H1 (cell line): ENCODE results near the gene DSG2. TPM values are rescaled to one million over a fixed set of nuclear protein-coding genes. Genes with fewer than 3 reads are reported as not detected.
A peak's percentile ranks its signal among the peaks of the same experiment; 100 is the strongest.

Experiments
- CTCF ChIA-PET: fragments of 300-600 bp; sonication (Branson Sonifier 250); formaldehyde crosslinking; loops from one replicate; lab custom pipeline; 2021; ENCODE audit not compliant: partially characterized antibody; lab: Charles Lee
- POLR2A ChIA-PET: fragments of 300-600 bp; sonication (Branson Sonifier 250); formaldehyde crosslinking; loops from one replicate; lab custom pipeline; 2021; ENCODE audit warnings: inconsistent platforms; ENCODE audit not compliant: partially characterized antibody; lab: Charles Lee
- DNase-seq, 2 experiments: peaks; one replicate each; pipeline versions ENCODE4 v3.0.0 to v3.0.0-alpha.2; 2010 to 2022; ENCODE audit warnings: low spot score in 2 of 2, low read depth in 1 of 2, mixed read lengths in 1 of 2
- FAIRE-seq: peaks from 2 replicates; lab custom pipeline; 2011; peaks lifted over from hg19 to GRCh38; lab: Jason Lieb, UNC
- H2AFZ ChIP-seq: 2 replicates; pipeline ENCODE4 v1.8.1; 2012; ENCODE audit warnings: low read length, inconsistent platforms
- H2AK5ac ChIP-seq: 2 replicates; pipeline ENCODE4 v1.6.1; 2013; ENCODE audit warnings: low read depth, low read length
- H2BK120ac ChIP-seq: replicated peaks from 2 replicates; pipeline ENCODE3; 2013; ENCODE audit warnings: low read depth, low read length, inconsistent platforms
- H2BK12ac ChIP-seq: 2 replicates; pipeline ENCODE4 v1.6.1; 2013; ENCODE audit warnings: low read depth, low read length
- H2BK15ac ChIP-seq: 2 replicates; pipeline ENCODE4 v1.6.1; 2013; ENCODE audit warnings: low read length
- H2BK20ac ChIP-seq: 2 replicates; pipeline ENCODE4 v1.6.1; 2013; ENCODE audit warnings: low read length
- H2BK5ac ChIP-seq: 2 replicates; pipeline ENCODE4 v1.6.1; 2013; ENCODE audit warnings: low read depth, low read length
- H3K14ac ChIP-seq: 2 replicates; pipeline ENCODE4 v1.6.1; 2013; ENCODE audit warnings: inconsistent platforms; ENCODE audit not compliant: insufficient read length
- H3K18ac ChIP-seq: 2 replicates; pipeline ENCODE4 v1.6.1; 2013; ENCODE audit warnings: low read length; ENCODE audit errors: extremely low read depth
- H3K23ac ChIP-seq: 2 replicates; pipeline ENCODE4 v1.6.1; 2013; ENCODE audit warnings: inconsistent platforms; ENCODE audit not compliant: insufficient read length
- H3K23me2 ChIP-seq: 2 replicates; pipeline ENCODE4 v1.6.1; 2013; ENCODE audit warnings: low read depth, low read length
- H3K27ac ChIP-seq: 2 replicates; pipeline ENCODE4 v1.6.1; 2011; ENCODE audit warnings: low read depth, low read length, inconsistent platforms
- H3K27me3 ChIP-seq, 4 experiments: replicated peaks in 1 of 4; 1 replicate in 1 of 4; 2 replicates in 3 of 4; pipeline versions ENCODE4 v1.6.1 to v1.8.1; 2011 to 2013; ENCODE audit warnings: low read length in 3 of 4, mild to moderate bottlenecking in 3 of 4, inconsistent platforms in 2 of 4, mixed read lengths in 2 of 4, moderate library complexity in 1 of 4; ENCODE audit not compliant: control insufficient read depth in 3 of 4, insufficient read depth in 3 of 4; ENCODE audit errors: extremely low read depth in 1 of 4
- H3K36me3 ChIP-seq, 4 experiments: 2 replicates each; pipeline versions ENCODE4 v1.6.1 to v1.8.1; 2011 to 2013; ENCODE audit warnings: mild to moderate bottlenecking in 4 of 4, low read length in 3 of 4, moderate library complexity in 2 of 4, control low read depth in 1 of 4, inconsistent platforms in 1 of 4; ENCODE audit not compliant: insufficient read depth in 4 of 4, control insufficient read depth in 2 of 4
- H3K4ac ChIP-seq: replicated peaks from 2 replicates; pipeline ENCODE3; 2013; ENCODE audit warnings: low read length, low read depth, mixed read lengths, inconsistent platforms; ENCODE audit not compliant: insufficient read length
- H3K4me1 ChIP-seq, 4 experiments: replicated peaks in 1 of 4; 1 replicate in 1 of 4; 2 replicates in 3 of 4; pipeline versions ENCODE4 v1.6.1 to v1.8.1; 2011 to 2013; ENCODE audit warnings: low read length in 3 of 4, inconsistent platforms in 2 of 4, mixed read lengths in 1 of 4; ENCODE audit not compliant: insufficient read depth in 4 of 4, control insufficient read depth in 3 of 4
- H3K4me2 ChIP-seq, 2 experiments: 2 replicates each; pipeline versions ENCODE4 v1.6.1 to v1.8.1; 2011 to 2013; ENCODE audit warnings: low read depth in 2 of 2, low read length in 2 of 2, control low read depth in 1 of 2, inconsistent platforms in 1 of 2, mild to moderate bottlenecking in 1 of 2; ENCODE audit not compliant: insufficient read depth in 1 of 2
- H3K4me3 ChIP-seq, 4 experiments: fragments of 200-600, 300-600 bp in 1 of 4; sonication (generic), shearing (Covaris generic), sonication (Bioruptor Twin) in 1 of 4; 2 replicates each; pipeline versions ENCODE4 v1.5.1 to v1.8.1; 2011 to 2016; ENCODE audit warnings: low read length in 4 of 4, low read depth in 3 of 4, control low read depth in 2 of 4, inconsistent platforms in 2 of 4, mild to moderate bottlenecking in 2 of 4, mixed read lengths in 1 of 4, moderate library complexity in 1 of 4; ENCODE audit not compliant: insufficient read depth in 2 of 4; ENCODE audit errors: extremely low read depth in 1 of 4
- H3K56ac ChIP-seq: replicated peaks from 2 replicates; pipeline ENCODE3; 2013; ENCODE audit warnings: low read depth, mild to moderate bottlenecking, mixed read lengths, low read length, inconsistent platforms; ENCODE audit not compliant: insufficient read length
- H3K79me1 ChIP-seq: 2 replicates; pipeline ENCODE4 v1.6.1; 2013; ENCODE audit warnings: low read depth, low read length, control low read depth
- H3K79me2 ChIP-seq, 2 experiments: 2 replicates each; pipeline versions ENCODE4 v1.6.1 to v1.8.1; 2012 to 2013; ENCODE audit warnings: low read length in 2 of 2, mild to moderate bottlenecking in 2 of 2, inconsistent platforms in 1 of 2; ENCODE audit not compliant: insufficient read depth in 2 of 2, control insufficient read depth in 1 of 2
- H3K9ac ChIP-seq, 4 experiments: replicated peaks in 1 of 4; 1 replicate in 1 of 4; 2 replicates in 3 of 4; pipeline versions ENCODE4 v1.6.1 to v1.8.1; 2011 to 2013; ENCODE audit warnings: low read depth in 3 of 4, low read length in 3 of 4, control low read depth in 2 of 4, mild to moderate bottlenecking in 2 of 4, moderate library complexity in 2 of 4, inconsistent platforms in 1 of 4; ENCODE audit errors: extremely low read depth in 1 of 4
- H3K9me3 ChIP-seq, 2 experiments: 2 replicates each; pipeline versions ENCODE4 v1.6.1 to v1.8.1; 2012 to 2013; ENCODE audit warnings: mild to moderate bottlenecking in 2 of 2, moderate library complexity in 2 of 2, control low read depth in 1 of 2, inconsistent platforms in 1 of 2, low read depth in 1 of 2, low read length in 1 of 2, mixed read lengths in 1 of 2; ENCODE audit not compliant: insufficient read depth in 2 of 2
- H4K20me1 ChIP-seq, 2 experiments: replicated peaks in 1 of 2; 2 replicates each; pipeline versions ENCODE3 to v1.8.1; 2011 to 2013; ENCODE audit warnings: inconsistent platforms in 2 of 2, low read length in 2 of 2, mild to moderate bottlenecking in 1 of 2; ENCODE audit not compliant: insufficient read depth in 2 of 2, control insufficient read depth in 1 of 2
- H4K5ac ChIP-seq: 2 replicates; pipeline ENCODE4 v1.6.1; 2013; ENCODE audit warnings: low read length, low read depth, mixed read lengths, inconsistent platforms; ENCODE audit not compliant: insufficient read length
- H4K8ac ChIP-seq: 2 replicates; pipeline ENCODE4 v1.8.0; 2013; ENCODE audit warnings: mild to moderate bottlenecking, moderate library complexity, low read length, inconsistent platforms; ENCODE audit not compliant: insufficient read depth; ENCODE audit errors: extremely low read depth
- H4K91ac ChIP-seq: replicated peaks from 2 replicates; pipeline ENCODE3; 2013; ENCODE audit warnings: low read length, mixed read lengths, inconsistent platforms; ENCODE audit not compliant: insufficient read length
- CEBPB ChIP-seq: IDR thresholded peaks from 2 replicates; pipeline ENCODE4 v1.6.1; 2012; ENCODE audit warnings: low read depth, low read length
- MAFK ChIP-seq: IDR thresholded peaks from 2 replicates; pipeline ENCODE4 v1.6.1; 2012; ENCODE audit warnings: low read depth, mild to moderate bottlenecking, improper control_type of control experiment, low read length
- WGBS, 2 experiments: shearing (Covaris generic) in 1 of 2; methylation state at CpG; one replicate each; pipeline versions ENCODE4 v1.1.6 to v1.1.7; 2013 to 2015; ENCODE audit warnings: low lambda C conversion rate in 2 of 2, mixed read lengths in 2 of 2, inconsistent platforms in 1 of 2, low coverage in 1 of 2, missing lambda C conversion rate in 1 of 2; ENCODE audit not compliant: insufficient replicate concordance in 2 of 2, insufficient coverage in 1 of 2, insufficient read length in 1 of 2; ENCODE audit errors: extremely low coverage in 1 of 2, missing lambda C conversion rate in 1 of 2; 5-methylcytosine and 5-hydroxymethylcytosine counted together
- polyA plus RNA-seq, 7 experiments: library from polyadenylated mRNA; depleted of rRNA in 3 of 7; stranded (reverse) in 5 of 7; unstranded in 2 of 7; fragments of >200 nt in 5 of 7; fragments of 200-250 nt in 2 of 7; gene quantifications; 1 replicate in 5 of 7; 2 replicates in 1 of 7; 4 replicates in 1 of 7; pipeline versions ENCODE4 v1.2.1 to v1.2.3, GENCODE V29; 2011 to 2013; ENCODE audit warnings: missing spikeins in 2 of 7, mixed read lengths in 2 of 7
- total RNA-seq: library from RNA; stranded (reverse); fragmentation: NEBNext Ultra II Directional; extraction: Animal tissue kit (Norgen Biotek cat#: 25700); gene quantifications from 2 replicates; pipeline ENCODE4 v1.2.1, GENCODE V29; 2021

Gene DSG2
- total and polyA plus RNA-seq, 2 of the 8 experiments (the other 6 are each of a cell fraction or from before 2014, with no cell fraction given), result 60.1 to 144 TPM

GRCh38 chr18:31591113-31591512, 93.1 kb downstream of the DSG2 start:
- H2AFZ ChIP-seq, result no peak overlapping the region
- no peak overlapping the region for H3K4me2 ChIP-seq
- no peak overlapping the region for H2BK12ac ChIP-seq
- no peaks in the 10 kb centered on the region for H3K36me3 ChIP-seq
- H3K4me3 ChIP-seq, result no peak overlapping the region
- no peak overlapping the region for H4K91ac ChIP-seq
- H3K27ac ChIP-seq, result no peak overlapping the region
- no peak overlapping the region for H3K23ac ChIP-seq
- no peak overlapping the region for H4K8ac ChIP-seq
- H4K5ac ChIP-seq, result no peak overlapping the region
- no peaks in the 10 kb centered on the region for H3K4me1 ChIP-seq
- H2AK5ac ChIP-seq, result no peak overlapping the region
- CTCF ChIA-PET, result interaction anchor here (0.7 to 1.7 kb wide), 4 partner anchors 41 to 659 kb away, joined by 3 to 5 read pairs (median 3); no protein-coding TSS in a partner anchor
- POLR2A ChIA-PET, result no interaction called here
- no peak for DNase-seq
- no peak overlapping the region for H3K56ac ChIP-seq
- H3K14ac ChIP-seq, result no peak overlapping the region
- H2BK120ac ChIP-seq, result no peak overlapping the region
- no CpG with 5 or more reads among the region's 2 CpGs for WGBS, 2 experiments
- H3K27me3 ChIP-seq, result no peaks in the 10 kb centered on the region
- no peak overlapping the region for H2BK15ac ChIP-seq
- no peak overlapping the region for H2BK20ac ChIP-seq
- H3K79me2 ChIP-seq, result no peaks in the 10 kb centered on the region
- TF ChIP-seq CEBPB, result no peak
- TF ChIP-seq MAFK, result peak; percentile 96
- TF ChIP-seq, all 59 proteins: peak for 1
- Histone ChIP-seq H2BK5ac (no peak overlapping the region), H3K18ac (no peak overlapping the region), H3K79me1 (no peaks in the 10 kb centered on the region), H3K4ac (no peak overlapping the region), H3K9me3 (no peaks in the 10 kb centered on the region), H3K9ac (no peak overlapping the region), H3K23me2 (no peaks in the 10 kb centered on the region), H4K20me1 (no peaks in the 10 kb centered on the region)
- no peak for FAIRE-seq
